Endothelial cell of umbilical vein (primary cell): ENCODE results near the gene RAB31. TPM values are rescaled to one million over a fixed set of nuclear protein-coding genes. Genes with fewer than 3 reads are reported as not detected.

Experiments
- BruUV-seq: library from RNA; stranded (reverse); fragments of 400-500 nt; replicated peaks from 2 replicates; lab custom pipeline; 2021; lab: Mats Ljungman, UMichigan
- CTCF ChIA-PET: fragments of 300-600, 350-600 bp; sonication (Branson Sonifier 250); formaldehyde crosslinking; loops from one replicate; lab custom pipeline; 2021; ENCODE audit warnings: antibody characterized with exemption, inconsistent platforms; lab: Charles Lee
- POLR2A ChIA-PET: fragments of 300-600, 350-600 bp; sonication (Branson Sonifier 250); formaldehyde crosslinking; loops from one replicate; lab custom pipeline; 2021; ENCODE audit warnings: antibody characterized with exemption, inconsistent platforms; lab: Charles Lee
- DNase-seq: peaks from one replicate; pipeline ENCODE4 v3.0.0-alpha.2; 2011; ENCODE audit warnings: low read depth, low spot score
- FAIRE-seq: peaks from 2 replicates; lab custom pipeline; 2011; peaks lifted over from hg19 to GRCh38; lab: Jason Lieb, UNC
- H2AFZ ChIP-seq: 2 replicates; pipeline ENCODE4 v1.6.0; 2012; ENCODE audit warnings: low read depth, low read length, control low read depth, inconsistent platforms
- H3K27ac ChIP-seq: 2 replicates; pipeline ENCODE4 v1.5.1; 2011; ENCODE audit warnings: low read depth, mild to moderate bottlenecking, control low read depth, low read length, moderate library complexity; ENCODE audit not compliant: insufficient read depth
- H3K27me3 ChIP-seq, 2 experiments: 2 replicates each; pipeline versions ENCODE4 v1.6.0 to v1.6.1; 2011; ENCODE audit warnings: low read length in 2 of 2, mixed read lengths in 1 of 2; ENCODE audit not compliant: control insufficient read depth in 2 of 2, insufficient read depth in 2 of 2
- H3K36me3 ChIP-seq, 2 experiments: 2 replicates in 1 of 2; 3 replicates in 1 of 2; pipeline ENCODE4 v1.5.1; 2011; ENCODE audit warnings: low read length in 2 of 2, mild to moderate bottlenecking in 1 of 2, moderate library complexity in 1 of 2; ENCODE audit not compliant: control insufficient read depth in 2 of 2, insufficient read depth in 2 of 2; ENCODE audit errors: extremely low read depth in 1 of 2
- H3K4me1 ChIP-seq: 3 replicates; pipeline ENCODE4 v1.5.1; 2011; ENCODE audit warnings: mild to moderate bottlenecking, low read length; ENCODE audit not compliant: control insufficient read depth, insufficient read depth; ENCODE audit errors: extremely low read depth
- H3K4me2 ChIP-seq: 2 replicates; pipeline ENCODE4 v1.6.1; 2011; ENCODE audit warnings: low read length, control low read depth, mixed read lengths; ENCODE audit not compliant: insufficient read depth
- H3K4me3 ChIP-seq, 3 experiments: fragments of 200-600 bp in 1 of 3; sonication (generic), shearing (Covaris generic) in 1 of 3; replicated peaks in 1 of 3; 2 replicates each; pipeline ENCODE4 v1.5.1; 2011 to 2016; ENCODE audit warnings: control low read depth in 3 of 3, low read length in 3 of 3, mild to moderate bottlenecking in 2 of 3, inconsistent platforms in 1 of 3, low read depth in 1 of 3, moderate library complexity in 1 of 3; ENCODE audit not compliant: insufficient read depth in 1 of 3
- H3K79me2 ChIP-seq: 2 replicates; pipeline ENCODE4 v1.6.0; 2012; ENCODE audit warnings: low read length, inconsistent platforms; ENCODE audit not compliant: control insufficient read depth, insufficient read depth
- H3K9ac ChIP-seq: replicated peaks from 2 replicates; pipeline ENCODE3; 2011; ENCODE audit warnings: low read length, control low read depth; ENCODE audit not compliant: insufficient read depth; ENCODE audit errors: extremely low read depth
- H3K9me1 ChIP-seq: replicated peaks from 3 replicates; pipeline ENCODE4 v1.6.0; 2011; ENCODE audit warnings: mild to moderate bottlenecking, low read length; ENCODE audit not compliant: control insufficient read depth, insufficient read depth; ENCODE audit errors: extremely low read depth
- H3K9me3 ChIP-seq: replicated peaks from 2 replicates; pipeline ENCODE4 v1.5.1; 2012; ENCODE audit warnings: low read length, inconsistent platforms; ENCODE audit not compliant: control insufficient read depth, insufficient read depth
- H4K20me1 ChIP-seq: replicated peaks from 2 replicates; pipeline ENCODE3; 2011; ENCODE audit warnings: mild to moderate bottlenecking, low read length; ENCODE audit not compliant: control insufficient read depth, insufficient read depth; ENCODE audit errors: extremely low read depth
- CTCF ChIP-seq, 2 donors: IDR thresholded peaks; 1 replicate in 1 of 2; 2 replicates in 1 of 2; pipeline ENCODE4 v1.5.1; 2011; ENCODE audit warnings: low read length in 2 of 2, mild to moderate bottlenecking in 2 of 2, moderate library complexity in 2 of 2, control low read depth in 1 of 2, inconsistent platforms in 1 of 2, low read depth in 1 of 2; ENCODE audit not compliant: insufficient read depth in 1 of 2; ENCODE audit errors: extremely low read depth in 1 of 2
- EZH2 ChIP-seq: IDR thresholded peaks from 2 replicates; pipeline ENCODE4 v1.6.1; 2012; ENCODE audit warnings: borderline replicate concordance, low read depth, mild to moderate bottlenecking, moderate library complexity, low read length, inconsistent platforms; ENCODE audit not compliant: severe bottlenecking
- FOS ChIP-seq: IDR thresholded peaks from 2 replicates; pipeline ENCODE4 v1.6.1; 2011; ENCODE audit warnings: mild to moderate bottlenecking, low read length, moderate library complexity, borderline replicate concordance; ENCODE audit not compliant: insufficient read depth
- GATA2 ChIP-seq: IDR thresholded peaks from 2 replicates; pipeline ENCODE4 v1.7.0; 2011; ENCODE audit warnings: low read depth, mild to moderate bottlenecking, moderate library complexity, mixed read lengths, low read length; ENCODE audit not compliant: insufficient read length, insufficient read depth
- JUN ChIP-seq: IDR thresholded peaks from 2 replicates; pipeline ENCODE4 v1.6.1; 2011; ENCODE audit warnings: borderline replicate concordance, low read depth; ENCODE audit not compliant: insufficient read length, insufficient read depth
- MAX ChIP-seq: IDR thresholded peaks from 2 replicates; pipeline ENCODE4 v1.6.1; 2011; ENCODE audit not compliant: insufficient read depth, insufficient read length
- MYC ChIP-seq: IDR thresholded peaks from one replicate; pipeline ENCODE4 v1.6.1; 2011; ENCODE audit warnings: mild to moderate bottlenecking, low read depth, low read length
- POLR2A ChIP-seq: IDR thresholded peaks from 2 replicates; pipeline ENCODE4 v1.6.1; 2012; ENCODE audit warnings: low read depth, mild to moderate bottlenecking, control low read depth, low read length
- POLR2AphosphoS5 ChIP-seq: IDR thresholded peaks from 2 replicates; pipeline ENCODE4 v1.6.1; 2012; ENCODE audit warnings: low read depth, mild to moderate bottlenecking, control low read depth, low read length, moderate library complexity; ENCODE audit not compliant: insufficient read depth
- dilution Hi-C: fragments of 300-500 bp; cut with MboI; formaldehyde crosslinking; loops from one replicate; pipeline ENCODE4 v1.15.0; 2019; ENCODE audit warnings: low sequenced_read_pairs; ENCODE audit not compliant: extremely low pct_ligation_motif_present
- intact Hi-C: fragments of 100-400 bp; cut with micrococcal nuclease; formaldehyde crosslinking; loops from one replicate; pipeline ENCODE4 v1.10.0; 2022
- polyA plus RNA-seq, 4 experiments: library from polyadenylated mRNA; depleted of rRNA in 3 of 4; stranded (reverse) in 3 of 4; unstranded in 1 of 4; fragments of >200 nt; gene quantifications; 2 replicates each; pipeline versions ENCODE4 v1.2.1 to v1.2.3, GENCODE V29; 2011 to 2012; ENCODE audit warnings: missing spikeins in 1 of 4
- total RNA-seq: library from RNA; stranded (reverse); gene quantifications from 2 replicates; pipeline ENCODE4 v1.2.3, GENCODE V29; 2021

RAB31 gene
- total and polyA plus RNA-seq, 2 donors (not counting 3 experiments of a cell fraction or from before 2014, with no cell fraction given), result 30.5 TPM

GRCh38 chr18:9737472-9738121, 29.5 kb downstream of the RAB31 start:
- no peaks in the 10 kb centered on the region for H4K20me1 ChIP-seq
- ChIA-PET CTCF (interaction anchor here (1.0 kb wide), 1 partner anchor 125 kb away, joined by 3 read pairs; no protein-coding TSS in a partner anchor), POLR2A (no interaction called here)
- no peak overlapping the region for H3K4me2 ChIP-seq
- no TSS peak for BruUV-seq
- TF ChIP-seq EZH2 (no peak), MAX (no peak), POLR2AphosphoS5 (no peak), GATA2 (no peak), JUN (no peak), CTCF (IDR thresholded peaks at IDR 0.05; ENCODE audit: extremely low read depth in 1 of 2, insufficient read depth in 1 of 2, low read depth in 1 of 2, low read length in 2 of 2) (no peak), POLR2A (no peak), MYC (no peak), FOS (no peak)
- H3K27ac ChIP-seq, result no peak overlapping the region
- H3K9ac ChIP-seq, result no peak overlapping the region
- peaks cover 2% of the 10 kb centered on the region for H3K79me2 ChIP-seq
- DNase-seq (no peak), FAIRE-seq (peak; percentile 33)
- H3K4me3 ChIP-seq, result no peak overlapping the region
- no peaks in the 10 kb centered on the region for H3K9me1 ChIP-seq
- peaks cover 34% of the 10 kb centered on the region for H3K4me1 ChIP-seq
- H2AFZ ChIP-seq, result no peak overlapping the region
- H3K27me3 ChIP-seq, result no peaks in the 10 kb centered on the region
- intact Hi-C loops, result no loop called here
- dilution Hi-C loops, result no loop called here
- no peaks in the 10 kb centered on the region for H3K9me3 ChIP-seq
- no peaks in the 10 kb centered on the region for H3K36me3 ChIP-seq
